IMR-90 (cell line): ENCODE measurements around the gene CEP55. TPM values are rescaled to one million over a fixed set of nuclear protein-coding genes. Genes with fewer than 3 reads are reported as not detected.

Source experiments
- ATAC-seq: fragments of 200-7000 bp; cut with Tn5 transposase; 2 replicates; pipeline ENCODE4 v1.9.1; 2020; ENCODE audit warnings: low read depth, mild to moderate bottlenecking, moderate library complexity
- BruUV-seq: library from RNA; stranded (reverse); fragments of 400-500 nt; replicated peaks from 2 replicates; lab custom pipeline; 2021; lab: Mats Ljungman, UMichigan
- CTCF ChIA-PET: fragments of 300-600 bp; formaldehyde crosslinking; extraction: SDS; loops from one replicate; lab custom pipeline; 2021; ENCODE audit warnings: antibody characterized with exemption; lab: Yijun Ruan, JAX
- POLR2A ChIA-PET: fragments of 300-600 bp; sonication (Branson Sonifier 250); formaldehyde crosslinking; loops from one replicate; lab custom pipeline; 2022; ENCODE audit warnings: antibody characterized with exemption; ENCODE audit not compliant: unreplicated experiment; lab: Charles Lee
- DNase-seq: peaks from one replicate; pipeline ENCODE4 v3.0.0; 2013
- H2AFZ ChIP-seq: replicated peaks from 2 replicates; pipeline ENCODE3; 2013; ENCODE audit warnings: low read length, mild to moderate bottlenecking; ENCODE audit not compliant: poor library complexity
- H2AK5ac ChIP-seq: 2 replicates; pipeline ENCODE4 v1.6.1; 2013; ENCODE audit warnings: low read depth, low read length, inconsistent platforms
- H2AK9ac ChIP-seq: replicated peaks from 2 replicates; pipeline ENCODE3; 2013; ENCODE audit warnings: mild to moderate bottlenecking, low read depth, low read length, moderate library complexity; ENCODE audit not compliant: poor library complexity
- H2BK120ac ChIP-seq: 2 replicates; pipeline ENCODE4 v1.6.1; 2013; ENCODE audit warnings: low read depth, low read length, inconsistent platforms
- H2BK15ac ChIP-seq: 3 replicates; pipeline ENCODE4 v1.6.1; 2013; ENCODE audit warnings: low read depth, low read length, inconsistent platforms
- H2BK20ac ChIP-seq: 2 replicates; pipeline ENCODE4 v1.6.1; 2013; ENCODE audit warnings: low read depth, mild to moderate bottlenecking, inconsistent platforms, low read length, moderate library complexity
- H2BK5ac ChIP-seq: 2 replicates; pipeline ENCODE4 v1.6.1; 2013; ENCODE audit warnings: mild to moderate bottlenecking, low read depth, low read length, inconsistent platforms; ENCODE audit not compliant: poor library complexity, severe bottlenecking
- H3K14ac ChIP-seq: replicated peaks from 2 replicates; pipeline ENCODE4 v1.6.1; 2013; ENCODE audit warnings: low read depth, low read length, inconsistent platforms
- H3K18ac ChIP-seq: 2 replicates; pipeline ENCODE4 v1.6.1; 2013; ENCODE audit warnings: low read depth, low read length, control low read depth
- H3K23ac ChIP-seq: 2 replicates; pipeline ENCODE4 v1.6.1; 2013; ENCODE audit warnings: low read depth, low read length, inconsistent platforms
- H3K27ac ChIP-seq: 2 replicates; pipeline ENCODE4 v1.5.1; 2013; ENCODE audit warnings: mild to moderate bottlenecking, control low read depth, low read length; ENCODE audit not compliant: insufficient read depth
- H3K27me3 ChIP-seq: 2 replicates; pipeline ENCODE4 v1.6.1; 2013; ENCODE audit warnings: low read length; ENCODE audit not compliant: control insufficient read depth, insufficient read depth
- H3K36me3 ChIP-seq: 2 replicates; pipeline ENCODE4 v1.6.1; 2013; ENCODE audit warnings: low read length, mixed read lengths; ENCODE audit not compliant: control insufficient read depth, insufficient read depth
- H3K4ac ChIP-seq: 2 replicates; pipeline ENCODE4 v1.6.1; 2013; ENCODE audit warnings: low read depth, low read length, inconsistent platforms
- H3K4me1 ChIP-seq: 2 replicates; pipeline ENCODE4 v1.6.1; 2013; ENCODE audit warnings: low read length, mixed read lengths; ENCODE audit not compliant: control insufficient read depth, insufficient read depth
- H3K4me2 ChIP-seq: 2 replicates; pipeline ENCODE4 v1.6.1; 2013; ENCODE audit warnings: low read depth, mild to moderate bottlenecking, control low read depth, low read length, moderate library complexity
- H3K4me3 ChIP-seq: 2 replicates; pipeline ENCODE4 v1.5.1; 2013; ENCODE audit warnings: low read depth, mild to moderate bottlenecking, control low read depth, low read length, moderate library complexity; ENCODE audit not compliant: insufficient read depth
- H3K56ac ChIP-seq: 2 replicates; pipeline ENCODE4 v1.6.1; 2013; ENCODE audit warnings: low read length, inconsistent platforms; ENCODE audit not compliant: insufficient read depth; ENCODE audit errors: extremely low read depth
- H3K79me1 ChIP-seq, 2 experiments: 2 replicates each; pipeline ENCODE4 v1.6.1; 2013; ENCODE audit warnings: low read length in 2 of 2, inconsistent platforms in 1 of 2, low read depth in 1 of 2
- H3K9ac ChIP-seq: 2 replicates; pipeline ENCODE4 v1.6.1; 2013; ENCODE audit warnings: low read depth, low read length, control low read depth
- H3K9me1 ChIP-seq: 2 replicates; pipeline ENCODE4 v1.6.1; 2013; ENCODE audit warnings: low read length, inconsistent platforms; ENCODE audit not compliant: insufficient read depth
- H3K9me3 ChIP-seq: 2 replicates; pipeline ENCODE4 v1.6.1; 2013; ENCODE audit warnings: low read length; ENCODE audit not compliant: control insufficient read depth, insufficient read depth
- H4K20me1 ChIP-seq: 2 replicates; pipeline ENCODE4 v1.6.1; 2013; ENCODE audit warnings: low read length, inconsistent platforms; ENCODE audit not compliant: insufficient read depth
- H4K5ac ChIP-seq: 2 replicates; pipeline ENCODE4 v1.6.1; 2013; ENCODE audit warnings: mild to moderate bottlenecking, low read depth, low read length, control low read depth
- H4K8ac ChIP-seq, 2 experiments: 2 replicates each; pipeline ENCODE4 v1.6.1; 2013; ENCODE audit warnings: low read depth in 2 of 2, low read length in 2 of 2, control low read depth in 1 of 2, inconsistent platforms in 1 of 2
- H4K91ac ChIP-seq: 2 replicates; pipeline ENCODE4 v1.6.1; 2013; ENCODE audit warnings: low read depth, low read length, inconsistent platforms; ENCODE audit not compliant: insufficient read depth
- BHLHE40 ChIP-seq: fragments of 150-350 bp; IDR thresholded peaks from 2 replicates; pipeline ENCODE4 v1.6.1; 2016; ENCODE audit warnings: mild to moderate bottlenecking, low read depth, low read length
- CEBPB ChIP-seq: IDR thresholded peaks from 2 replicates; pipeline ENCODE4 v1.6.1; 2012; ENCODE audit warnings: low read depth, low read length, improper control_type of control experiment
- FOS ChIP-seq: fragments of 150-350 bp; IDR thresholded peaks from 2 replicates; pipeline ENCODE4 v1.6.1; 2016; ENCODE audit warnings: low read depth, low read length
- MAFK ChIP-seq: IDR thresholded peaks from 2 replicates; pipeline ENCODE4 v1.6.1; 2012; ENCODE audit warnings: low read depth, low read length, improper control_type of control experiment
- MAZ ChIP-seq: IDR thresholded peaks from 2 replicates; pipeline ENCODE4 v1.6.1; 2012; ENCODE audit warnings: low read depth, mild to moderate bottlenecking, low read length, improper control_type of control experiment, moderate library complexity, borderline replicate concordance
- MXI1 ChIP-seq: IDR thresholded peaks from 2 replicates; pipeline ENCODE4 v1.6.1; 2012; ENCODE audit warnings: low read depth, mild to moderate bottlenecking, low read length, moderate library complexity, borderline replicate concordance
- NFE2L2 ChIP-seq: fragments of 150-350 bp; IDR thresholded peaks from 2 replicates; pipeline ENCODE4 v1.6.1; 2016; ENCODE audit warnings: low read depth, mild to moderate bottlenecking, low read length
- POLR2A ChIP-seq: IDR thresholded peaks from 2 replicates; pipeline ENCODE4 v1.6.1; 2012; ENCODE audit warnings: mild to moderate bottlenecking, low read depth, low read length
- RAD21 ChIP-seq: IDR thresholded peaks from 2 replicates; pipeline ENCODE4 v1.6.1; 2012; ENCODE audit warnings: low read length, improper control_type of control experiment
- RCOR1 ChIP-seq: IDR thresholded peaks from 2 replicates; pipeline ENCODE4 v1.6.1; 2012; ENCODE audit warnings: mild to moderate bottlenecking, low read length, improper control_type of control experiment; ENCODE audit not compliant: insufficient replicate concordance
- RFX5 ChIP-seq: IDR thresholded peaks from 2 replicates; pipeline ENCODE4 v1.8.0; 2012; ENCODE audit warnings: low read depth, mild to moderate bottlenecking, low read length, moderate library complexity
- WGBS, 2 experiments: methylation state at CpG; one replicate each; pipeline versions ENCODE4 v1.1.5 to v1.1.7; 2013; ENCODE audit warnings: missing lambda C conversion rate in 2 of 2; ENCODE audit not compliant: insufficient read length in 1 of 2; ENCODE audit errors: extremely low coverage in 2 of 2; 5-methylcytosine and 5-hydroxymethylcytosine counted together
- dilution Hi-C: fragments of 300-500 bp; cut with HindIII; formaldehyde crosslinking; loops from one replicate; pipeline ENCODE4 v1.14.3; 2018; ENCODE audit warnings: low sequenced_read_pairs; ENCODE audit not compliant: unreplicated experiment
- in situ Hi-C: fragments of 300-500 bp; cut with MboI; formaldehyde crosslinking; loops from 3 replicates; pipeline ENCODE4 v1.14.3; 2019; ENCODE audit warnings: low sequenced_read_pairs, inconsistent platforms, mixed read lengths
- intact Hi-C: fragments of 100-400 bp; cut with micrococcal nuclease; formaldehyde crosslinking; loops from 2 replicates; pipeline ENCODE4 v1.10.0; 2022
- polyA plus RNA-seq, 3 experiments: library from polyadenylated mRNA; depleted of rRNA; stranded (reverse); fragments of >200 nt; gene quantifications; 2 replicates each; pipeline ENCODE4 v1.2.3, GENCODE V29; 2012; ENCODE audit warnings: low replicate concordance in 1 of 3
- total RNA-seq: library from RNA; depleted of rRNA; stranded (reverse); fragments of >200 nt; gene quantifications from 2 replicates; pipeline ENCODE4 v1.2.3, GENCODE V29; 2012
- TF ChIP-seq, protein P1 (sequence below): conservative IDR thresholded peaks from 2 replicates; pipeline ENCODE4 v1.5.1; 2012; ENCODE audit warnings: mild to moderate bottlenecking, low read depth, low read length, improper control_type of control experiment

CEP55 gene
- total and polyA plus RNA-seq, 2 of the 4 experiments (the other 2 are of a cell fraction), result 15.7 to 23.5 TPM

- Histone ChIP-seq H3K4me1 (peaks cover 5% of the 10 kb centered on the region), H2AK9ac (no peak overlapping the region), H3K9ac (no peak overlapping the region), H2AFZ (no peak overlapping the region), H4K5ac (no peak overlapping the region), H3K36me3 (no peaks in the 10 kb centered on the region), H3K14ac (no peak overlapping the region), H3K9me3 (no peaks in the 10 kb centered on the region), H3K79me1 (no peaks in the 10 kb centered on the region), H3K18ac (no peak overlapping the region), H3K9me1 (no peaks in the 10 kb centered on the region; the same call in 1 of the 2 replicates), H3K4me2 (no peak overlapping the region), H4K91ac (no peak overlapping the region), H4K8ac (no peak overlapping the region), H3K4ac (no peak overlapping the region), H3K23ac (no peak overlapping the region), H3K27ac (no peak overlapping the region), H2BK120ac (no peak overlapping the region), H2BK5ac (no peak overlapping the region), H4K20me1 (no peaks in the 10 kb centered on the region), H3K4me3 (no peak overlapping the region), H2AK5ac (no peak overlapping the region), H2BK20ac (no peak overlapping the region), H2BK15ac (no peak overlapping the region), H3K27me3 (peaks cover 4% of the 10 kb centered on the region; the same call in 1 of the 2 replicates), H3K56ac (no peak overlapping the region)
- ChIA-PET POLR2A (no interaction called here), CTCF (no interaction called here)
- DNase-seq, result no peak
- no peak for TF ChIP-seq MAFK
- TF ChIP-seq POLR2A, result no peak
- no peak for TF ChIP-seq RAD21
- no peak for TF ChIP-seq RFX5
- TF ChIP-seq MXI1, result no peak
- no peak for TF ChIP-seq RCOR1
- TF ChIP-seq, protein P1, sequence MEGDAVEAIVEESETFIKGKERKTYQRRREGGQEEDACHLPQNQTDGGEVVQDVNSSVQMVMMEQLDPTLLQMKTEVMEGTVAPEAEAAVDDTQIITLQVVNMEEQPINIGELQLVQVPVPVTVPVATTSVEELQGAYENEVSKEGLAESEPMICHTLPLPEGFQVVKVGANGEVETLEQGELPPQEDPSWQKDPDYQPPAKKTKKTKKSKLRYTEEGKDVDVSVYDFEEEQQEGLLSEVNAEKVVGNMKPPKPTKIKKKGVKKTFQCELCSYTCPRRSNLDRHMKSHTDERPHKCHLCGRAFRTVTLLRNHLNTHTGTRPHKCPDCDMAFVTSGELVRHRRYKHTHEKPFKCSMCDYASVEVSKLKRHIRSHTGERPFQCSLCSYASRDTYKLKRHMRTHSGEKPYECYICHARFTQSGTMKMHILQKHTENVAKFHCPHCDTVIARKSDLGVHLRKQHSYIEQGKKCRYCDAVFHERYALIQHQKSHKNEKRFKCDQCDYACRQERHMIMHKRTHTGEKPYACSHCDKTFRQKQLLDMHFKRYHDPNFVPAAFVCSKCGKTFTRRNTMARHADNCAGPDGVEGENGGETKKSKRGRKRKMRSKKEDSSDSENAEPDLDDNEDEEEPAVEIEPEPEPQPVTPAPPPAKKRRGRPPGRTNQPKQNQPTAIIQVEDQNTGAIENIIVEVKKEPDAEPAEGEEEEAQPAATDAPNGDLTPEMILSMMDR, result no peak
- TF ChIP-seq MAZ, result no peak
- no peak for TF ChIP-seq CEBPB
- no peak for TF ChIP-seq NFE2L2
- TF ChIP-seq BHLHE40, result no peak
- TF ChIP-seq FOS, result no peak
- dilution Hi-C loops, result no loop called here
- intact Hi-C loops, result no loop called here
- in situ Hi-C loops, result loop anchor here (10.0 kb wide), 1 partner anchor 122 kb away; no protein-coding TSS in a partner anchor
- ATAC-seq, result no peak
- WGBS, 2 experiments, result no CpG with 5 or more reads among the region's 3 CpGs
- BruUV-seq, result no TSS peak
These were observed 56.4 kb downstream of the CEP55 start for GRCh38 chr10:93552780-93553179.
